GM21381 (cell line): ENCODE measurements around the gene C1QA.
"Not testable (repeated sequence)": the region's sequence is repeated elsewhere in the genome, so short reads cannot be mapped to it uniquely, and the experiment has no call there.

Experiments used
- ATAC-seq: cut with Tn5 transposase; IDR thresholded peaks from one replicate; pipeline ENCODE4 v1.9.1; 2021; ENCODE audit warnings: mild to moderate bottlenecking, moderate library complexity; ENCODE audit not compliant: unreplicated experiment

The C1QA gene

GRCh38 chr1:22671999-22672398 is 35.6 kb downstream of the C1QA start:
- ATAC-seq: no peak

GRCh38 chr1:22673486-22674409 is 37.3 kb downstream of the C1QA start:
- no peak for ATAC-seq

- ATAC-seq: no peak
Observed at GRCh38 chr1:22674410-22674749, 38.0 kb downstream of the C1QA start.

GRCh38 chr1:22676151-22676550 is 39.7 kb downstream of the C1QA start:
- ATAC-seq: not testable (repeated sequence)

- ATAC-seq: no peak
Observed at GRCh38 chr1:22676916-22677583, 40.6 kb downstream of the C1QA start.

- no peak for ATAC-seq
Observed at GRCh38 chr1:22677931-22678896, 41.8 kb downstream of the C1QA start.

GRCh38 chr1:22680726-22681125 is 44.3 kb downstream of the C1QA start:
- no peak for ATAC-seq

- no peak for ATAC-seq
Observed at GRCh38 chr1:22681556-22682276, 45.3 kb downstream of the C1QA start.

GRCh38 chr1:22683547-22683946 is 47.1 kb downstream of the C1QA start:
- no peak for ATAC-seq

- no peak for ATAC-seq
Observed at GRCh38 chr1:22685591-22686059, 49.2 kb downstream of the C1QA start.

GRCh38 chr1:22687191-22687590 is 50.8 kb downstream of the C1QA start:
- no peak for ATAC-seq

GRCh38 chr1:22688466-22688865 is 52.0 kb downstream of the C1QA start:
- ATAC-seq: no peak
